Endothelial cell of umbilical vein (primary cell): ENCODE data around the gene MYO1B. TPM values are rescaled to one million over a fixed set of nuclear protein-coding genes. Genes with fewer than 3 reads are reported as not detected.

Experiments
- BruUV-seq: library from RNA; stranded (reverse); fragments of 400-500 nt; replicated peaks from 2 replicates; lab custom pipeline; 2021; lab: Mats Ljungman, UMichigan
- CTCF ChIA-PET: fragments of 300-600, 350-600 bp; sonication (Branson Sonifier 250); formaldehyde crosslinking; loops from one replicate; lab custom pipeline; 2021; ENCODE audit warnings: antibody characterized with exemption, inconsistent platforms; lab: Charles Lee
- POLR2A ChIA-PET: fragments of 300-600, 350-600 bp; sonication (Branson Sonifier 250); formaldehyde crosslinking; loops from one replicate; lab custom pipeline; 2021; ENCODE audit warnings: antibody characterized with exemption, inconsistent platforms; lab: Charles Lee
- DNase-seq: peaks from one replicate; pipeline ENCODE4 v3.0.0-alpha.2; 2011; ENCODE audit warnings: low read depth, low spot score
- FAIRE-seq: peaks from 2 replicates; lab custom pipeline; 2011; peaks lifted over from hg19 to GRCh38; lab: Jason Lieb, UNC
- H2AFZ ChIP-seq: 2 replicates; pipeline ENCODE4 v1.6.0; 2012; ENCODE audit warnings: low read depth, low read length, control low read depth, inconsistent platforms
- H3K27ac ChIP-seq: 2 replicates; pipeline ENCODE4 v1.5.1; 2011; ENCODE audit warnings: low read depth, mild to moderate bottlenecking, control low read depth, low read length, moderate library complexity; ENCODE audit not compliant: insufficient read depth
- H3K27me3 ChIP-seq, 2 experiments: 2 replicates each; pipeline versions ENCODE4 v1.6.0 to v1.6.1; 2011; ENCODE audit warnings: low read length in 2 of 2, mixed read lengths in 1 of 2; ENCODE audit not compliant: control insufficient read depth in 2 of 2, insufficient read depth in 2 of 2
- H3K36me3 ChIP-seq, 2 experiments: 2 replicates in 1 of 2; 3 replicates in 1 of 2; pipeline ENCODE4 v1.5.1; 2011; ENCODE audit warnings: low read length in 2 of 2, mild to moderate bottlenecking in 1 of 2, moderate library complexity in 1 of 2; ENCODE audit not compliant: control insufficient read depth in 2 of 2, insufficient read depth in 2 of 2; ENCODE audit errors: extremely low read depth in 1 of 2
- H3K4me1 ChIP-seq: 3 replicates; pipeline ENCODE4 v1.5.1; 2011; ENCODE audit warnings: mild to moderate bottlenecking, low read length; ENCODE audit not compliant: control insufficient read depth, insufficient read depth; ENCODE audit errors: extremely low read depth
- H3K4me2 ChIP-seq: 2 replicates; pipeline ENCODE4 v1.6.1; 2011; ENCODE audit warnings: low read length, control low read depth, mixed read lengths; ENCODE audit not compliant: insufficient read depth
- H3K4me3 ChIP-seq, 3 experiments: fragments of 200-600 bp in 1 of 3; sonication (generic), shearing (Covaris generic) in 1 of 3; replicated peaks in 1 of 3; 2 replicates each; pipeline ENCODE4 v1.5.1; 2011 to 2016; ENCODE audit warnings: control low read depth in 3 of 3, low read length in 3 of 3, mild to moderate bottlenecking in 2 of 3, inconsistent platforms in 1 of 3, low read depth in 1 of 3, moderate library complexity in 1 of 3; ENCODE audit not compliant: insufficient read depth in 1 of 3
- H3K79me2 ChIP-seq: 2 replicates; pipeline ENCODE4 v1.6.0; 2012; ENCODE audit warnings: low read length, inconsistent platforms; ENCODE audit not compliant: control insufficient read depth, insufficient read depth
- H3K9ac ChIP-seq: replicated peaks from 2 replicates; pipeline ENCODE3; 2011; ENCODE audit warnings: low read length, control low read depth; ENCODE audit not compliant: insufficient read depth; ENCODE audit errors: extremely low read depth
- H3K9me1 ChIP-seq: replicated peaks from 3 replicates; pipeline ENCODE4 v1.6.0; 2011; ENCODE audit warnings: mild to moderate bottlenecking, low read length; ENCODE audit not compliant: control insufficient read depth, insufficient read depth; ENCODE audit errors: extremely low read depth
- H3K9me3 ChIP-seq: replicated peaks from 2 replicates; pipeline ENCODE4 v1.5.1; 2012; ENCODE audit warnings: low read length, inconsistent platforms; ENCODE audit not compliant: control insufficient read depth, insufficient read depth
- H4K20me1 ChIP-seq: replicated peaks from 2 replicates; pipeline ENCODE3; 2011; ENCODE audit warnings: mild to moderate bottlenecking, low read length; ENCODE audit not compliant: control insufficient read depth, insufficient read depth; ENCODE audit errors: extremely low read depth
- CTCF ChIP-seq, 2 donors: IDR thresholded peaks; 1 replicate in 1 of 2; 2 replicates in 1 of 2; pipeline ENCODE4 v1.5.1; 2011; ENCODE audit warnings: low read length in 2 of 2, mild to moderate bottlenecking in 2 of 2, moderate library complexity in 2 of 2, control low read depth in 1 of 2, inconsistent platforms in 1 of 2, low read depth in 1 of 2; ENCODE audit not compliant: insufficient read depth in 1 of 2; ENCODE audit errors: extremely low read depth in 1 of 2
- EZH2 ChIP-seq: IDR thresholded peaks from 2 replicates; pipeline ENCODE4 v1.6.1; 2012; ENCODE audit warnings: borderline replicate concordance, low read depth, mild to moderate bottlenecking, moderate library complexity, low read length, inconsistent platforms; ENCODE audit not compliant: severe bottlenecking
- FOS ChIP-seq: IDR thresholded peaks from 2 replicates; pipeline ENCODE4 v1.6.1; 2011; ENCODE audit warnings: mild to moderate bottlenecking, low read length, moderate library complexity, borderline replicate concordance; ENCODE audit not compliant: insufficient read depth
- GATA2 ChIP-seq: IDR thresholded peaks from 2 replicates; pipeline ENCODE4 v1.7.0; 2011; ENCODE audit warnings: low read depth, mild to moderate bottlenecking, moderate library complexity, mixed read lengths, low read length; ENCODE audit not compliant: insufficient read length, insufficient read depth
- JUN ChIP-seq: IDR thresholded peaks from 2 replicates; pipeline ENCODE4 v1.6.1; 2011; ENCODE audit warnings: borderline replicate concordance, low read depth; ENCODE audit not compliant: insufficient read length, insufficient read depth
- MAX ChIP-seq: IDR thresholded peaks from 2 replicates; pipeline ENCODE4 v1.6.1; 2011; ENCODE audit not compliant: insufficient read depth, insufficient read length
- MYC ChIP-seq: IDR thresholded peaks from one replicate; pipeline ENCODE4 v1.6.1; 2011; ENCODE audit warnings: mild to moderate bottlenecking, low read depth, low read length
- POLR2A ChIP-seq: IDR thresholded peaks from 2 replicates; pipeline ENCODE4 v1.6.1; 2012; ENCODE audit warnings: low read depth, mild to moderate bottlenecking, control low read depth, low read length
- POLR2AphosphoS5 ChIP-seq: IDR thresholded peaks from 2 replicates; pipeline ENCODE4 v1.6.1; 2012; ENCODE audit warnings: low read depth, mild to moderate bottlenecking, control low read depth, low read length, moderate library complexity; ENCODE audit not compliant: insufficient read depth
- dilution Hi-C: fragments of 300-500 bp; cut with MboI; formaldehyde crosslinking; loops from one replicate; pipeline ENCODE4 v1.15.0; 2019; ENCODE audit warnings: low sequenced_read_pairs; ENCODE audit not compliant: extremely low pct_ligation_motif_present
- intact Hi-C: fragments of 100-400 bp; cut with micrococcal nuclease; formaldehyde crosslinking; loops from one replicate; pipeline ENCODE4 v1.10.0; 2022
- polyA plus RNA-seq, 4 experiments: library from polyadenylated mRNA; depleted of rRNA in 3 of 4; stranded (reverse) in 3 of 4; unstranded in 1 of 4; fragments of >200 nt; gene quantifications; 2 replicates each; pipeline versions ENCODE4 v1.2.1 to v1.2.3, GENCODE V29; 2011 to 2012; ENCODE audit warnings: missing spikeins in 1 of 4
- total RNA-seq: library from RNA; stranded (reverse); gene quantifications from 2 replicates; pipeline ENCODE4 v1.2.3, GENCODE V29; 2021

Gene MYO1B
- total and polyA plus RNA-seq, 2 donors (not counting 3 experiments of a cell fraction or from before 2014, with no cell fraction given) = 8.7 to 51.1 TPM

GRCh38 chr2:191255756-191256312 lies 10.6 kb downstream of the MYO1B start:
- no peak overlapping the region for H3K4me2 ChIP-seq
- TF ChIP-seq GATA2 (no peak), JUN (no peak), MYC (no peak), FOS (no peak)
- ChIA-PET POLR2A (no interaction called here), CTCF (interaction anchor here (1.0 kb wide), 1 partner anchor 9 kb away, joined by 5 read pairs; no protein-coding TSS in a partner anchor)
- no TSS peak for BruUV-seq
- FAIRE-seq (no peak), DNase-seq (no peak)
- H3K27ac ChIP-seq = no peak overlapping the region
- H3K36me3 ChIP-seq = no peaks in the 10 kb centered on the region
- dilution Hi-C loops = no loop called here
- intact Hi-C loops = no loop called here
- H3K4me1 ChIP-seq = no peaks in the 10 kb centered on the region
- H3K79me2 ChIP-seq = peaks cover 32% of the 10 kb centered on the region
- H3K4me3 ChIP-seq = no peak overlapping the region
- H3K9me1 ChIP-seq = no peaks in the 10 kb centered on the region
- peaks cover 4% of the 10 kb centered on the region for H4K20me1 ChIP-seq
- no peak overlapping the region for H2AFZ ChIP-seq
- H3K9me3 ChIP-seq = no peaks in the 10 kb centered on the region
- H3K9ac ChIP-seq = no peak overlapping the region
- no peaks in the 10 kb centered on the region for H3K27me3 ChIP-seq

- ChIA-PET POLR2A (no interaction called here), CTCF (no interaction called here)
- H3K36me3 ChIP-seq = no peaks in the 10 kb centered on the region
- H2AFZ ChIP-seq = no peak overlapping the region
- H3K27me3 ChIP-seq = no peaks in the 10 kb centered on the region
- H3K9me1 ChIP-seq = no peaks in the 10 kb centered on the region
- H3K4me1 ChIP-seq = no peaks in the 10 kb centered on the region
- no peak overlapping the region for H3K4me3 ChIP-seq
- dilution Hi-C loops (no loop called here), intact Hi-C loops (no loop called here)
- DNase-seq (no peak), FAIRE-seq (no peak)
- H4K20me1 ChIP-seq = peaks cover 4% of the 10 kb centered on the region
- no peak overlapping the region for H3K4me2 ChIP-seq
- BruUV-seq = no TSS peak
- peaks cover 29% of the 10 kb centered on the region for H3K79me2 ChIP-seq
- no peaks in the 10 kb centered on the region for H3K9me3 ChIP-seq
- no peak overlapping the region for H3K9ac ChIP-seq
- H3K27ac ChIP-seq = no peak overlapping the region
- TF ChIP-seq CTCF (IDR thresholded peaks at IDR 0.05; ENCODE audit: extremely low read depth in 1 of 2, insufficient read depth in 1 of 2, low read depth in 1 of 2, low read length in 2 of 2) = no peak
- no peak for TF ChIP-seq MYC
- TF ChIP-seq FOS = no peak
- TF ChIP-seq GATA2 = no peak
- no peak for TF ChIP-seq POLR2A
- TF ChIP-seq JUN = no peak
- no peak for TF ChIP-seq POLR2AphosphoS5
- TF ChIP-seq MAX = no peak
- TF ChIP-seq EZH2 = no peak
These were observed 12.7 kb downstream of the MYO1B start for GRCh38 chr2:191257934-191258333.
